ENCODE results near the gene FBXO47. TPM values are rescaled to one million over a fixed set of nuclear protein-coding genes. Genes with fewer than 3 reads are reported as not detected.

The FBXO47 gene
- not detected in 2 replicates for total RNA-seq

GRCh38 chr17:38967290-38967738 lies at the start of gene FBXO47:
FBXO47 (minus strand) TSS chr17:38967403; CDS start chr17:38963025, 4,378 bp downstream.

GRCh38 chr17:38925263-38925995 lies 41.8 kb downstream of the FBXO47 start, which contains the start of gene LASP1NB:
LASP1NB (plus strand) TSS chr17:38925614.

Other genes starting within 250 kb of the FBXO47 start
- gene CISD3, start 237.1 kb downstream of the FBXO47 start, total RNA-seq: 2.3 and 3.8 TPM in 2 replicates
- gene PCGF2, start 219.1 kb downstream of the FBXO47 start, total RNA-seq: 3.9 and 5.3 TPM in 2 replicates
- gene PSMB3, start 214.7 kb downstream of the FBXO47 start, total RNA-seq: 350 and 433 TPM in 2 replicates
- 30.1 and 51.9 TPM in 2 replicates for gene PIP4K2B, start 167.8 kb downstream of the FBXO47 start, total RNA-seq
- gene CWC25, start 142.1 kb downstream of the FBXO47 start, total RNA-seq: 8.4 and 8.7 TPM in 2 replicates
- gene RPL23, start 113.7 kb downstream of the FBXO47 start, total RNA-seq: 2,128 and 3,392 TPM in 2 replicates
- 67.7 and 73.3 TPM in 2 replicates for gene LASP1, start 97.3 kb downstream of the FBXO47 start, total RNA-seq
- gene PLXDC1, start 184.2 kb upstream of the FBXO47 start, total RNA-seq: 2.4 and 3.8 TPM in 2 replicates
- gene ARL5C, start 198.8 kb upstream of the FBXO47 start, total RNA-seq: under 0.01 TPM in 1 of 2 replicates, not detected in the other
- 4.3 and 7.1 TPM in 2 replicates for gene CACNB1, start 230.3 kb upstream of the FBXO47 start, total RNA-seq
- gene RPL19, start 232.9 kb upstream of the FBXO47 start, total RNA-seq: 1,944 and 2,610 TPM in 2 replicates

All from bronchial smooth muscle cell (primary cell).